Motor neuron (in vitro differentiated cells): ENCODE data around the gene CAMTA1. TPM values are rescaled to one million over a fixed set of nuclear protein-coding genes. Genes with fewer than 3 reads are reported as not detected.
A peak's percentile ranks its signal among the peaks of the same experiment; 100 is the strongest.

Experiments used
- ATAC-seq, 8 experiments: fragments of 200-7000 bp; cut with Tn5 transposase; replicated peaks in 6 of 8; 2 replicates each; pipeline ENCODE4 v1.8.0; 2021; ENCODE audit warnings: mild to moderate bottlenecking in 8 of 8, moderate library complexity in 8 of 8
- H3K27ac ChIP-seq, 2 donors: fragments of 250-450 bp; sonication (Bioruptor Pico); 2 replicates each; pipeline ENCODE4 v1.9.0; 2021; ENCODE audit warnings: antibody characterized with exemption in 2 of 2, mild to moderate bottlenecking in 2 of 2, moderate library complexity in 1 of 2
- H3K4me1 ChIP-seq, 2 donors: fragments of 250-450 bp; sonication (Bioruptor Pico); replicated peaks in 1 of 2; 2 replicates each; pipeline ENCODE4 v1.6.1; 2021; ENCODE audit warnings: antibody characterized with exemption in 2 of 2, mild to moderate bottlenecking in 2 of 2, moderate library complexity in 1 of 2
- H3K4me3 ChIP-seq, 5 donors: fragments of 250-450 bp; sonication (Bioruptor Pico); 2 replicates each; pipeline ENCODE4 v1.9.0; 2021; ENCODE audit warnings: antibody characterized with exemption in 5 of 5, mild to moderate bottlenecking in 5 of 5, moderate library complexity in 4 of 5
- WGBS, 10 experiments: fragments of 450-650 bp; shearing (Covaris generic); methylation state at CpG; one replicate each; pipeline ENCODE4 v1.0.0; 2022; 5-methylcytosine and 5-hydroxymethylcytosine counted together
- in situ Hi-C, 9 experiments: fragments of 400-800 bp; cut with MboI; loops; one replicate each; pipeline ENCODE4 v1.15.0; 2021; ENCODE audit warnings: low sequenced_read_pairs in 9 of 9, low pct_unique_long_range_greater_than_20kb in 2 of 9; ENCODE audit not compliant: unreplicated experiment in 9 of 9
- total RNA-seq, 8 experiments: library from RNA; unstranded; fragments of 300-600 nt; gene quantifications; 2 replicates each; pipeline versions ENCODE4 v1.2.3 to v1.2.4, GENCODE V29; 2022

The CAMTA1 gene
- total RNA-seq, 8 experiments from 2014 or later = 38.5 to 145 (median 77.6) TPM

DNA sequence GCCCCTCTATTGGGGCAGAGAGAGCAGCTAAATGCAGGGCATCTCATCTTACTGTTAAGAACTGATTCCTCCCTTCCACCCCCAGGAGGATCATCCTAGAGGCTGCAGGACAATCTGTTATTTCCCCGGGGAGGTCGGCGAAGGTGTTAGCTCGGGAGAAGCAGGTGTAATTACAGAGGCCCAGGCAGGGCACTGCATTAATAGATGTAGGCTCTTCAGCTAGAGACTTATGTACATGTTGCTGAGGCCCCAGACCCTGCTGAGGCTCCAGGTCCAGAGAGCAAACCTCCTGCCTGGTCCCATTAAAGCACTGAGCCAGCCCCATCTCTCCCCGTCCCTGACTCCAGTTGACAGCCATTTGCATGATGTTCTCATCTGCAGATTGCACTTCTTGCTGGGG lies 665.6 kb downstream of the CAMTA1 start:
- peak in 5 of 8 experiments; percentile 61 to 87 (median 76) for ATAC-seq
- in situ Hi-C loops = no loop called here
- peak overlapping the region; percentile 58 to 78 for H3K27ac ChIP-seq
- peaks cover 36 to 50% of the 10 kb centered on the region in 2 donors for H3K4me1 ChIP-seq
- H3K4me3 ChIP-seq = no peak overlapping the region
- WGBS, 10 experiments = 0 to 87% (median 51%) methylated on average over 1 to 5 of the region's 5 CpGs; no CpG with 5 or more reads in 3 of the 10 experiments

DNA sequence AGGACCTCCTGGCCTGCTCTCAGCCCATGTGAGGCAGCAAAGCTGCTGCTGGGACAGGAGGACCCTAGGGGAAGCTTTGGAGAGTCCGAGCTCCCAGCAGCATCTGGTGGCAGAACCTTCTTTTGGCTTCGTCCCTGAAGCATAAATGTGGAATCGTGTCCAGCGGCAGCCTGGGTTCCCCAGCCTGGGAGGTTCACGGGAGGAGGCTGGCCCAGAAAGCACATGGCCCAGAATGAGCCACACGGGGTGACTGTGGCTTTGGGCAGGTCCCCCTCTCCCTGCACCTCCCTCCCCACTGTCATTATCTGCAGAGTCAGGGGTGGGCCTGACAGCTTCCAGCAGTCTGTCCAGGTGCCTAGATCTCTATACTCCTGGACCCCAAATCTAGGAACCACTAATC lies 667.8 kb downstream of the CAMTA1 start:
- Histone ChIP-seq H3K27ac (no peak overlapping the region), H3K4me3 (no peak overlapping the region), H3K4me1 (peaks cover 44 to 65% of the 10 kb centered on the region in 2 donors)
- WGBS, 10 experiments = 25 to 100% (median 80%) methylated on average over 1 to 6 of the region's 6 CpGs; no CpG with 5 or more reads in 5 of the 10 experiments
- in situ Hi-C loops = no loop called here
- no peak for ATAC-seq

DNA sequence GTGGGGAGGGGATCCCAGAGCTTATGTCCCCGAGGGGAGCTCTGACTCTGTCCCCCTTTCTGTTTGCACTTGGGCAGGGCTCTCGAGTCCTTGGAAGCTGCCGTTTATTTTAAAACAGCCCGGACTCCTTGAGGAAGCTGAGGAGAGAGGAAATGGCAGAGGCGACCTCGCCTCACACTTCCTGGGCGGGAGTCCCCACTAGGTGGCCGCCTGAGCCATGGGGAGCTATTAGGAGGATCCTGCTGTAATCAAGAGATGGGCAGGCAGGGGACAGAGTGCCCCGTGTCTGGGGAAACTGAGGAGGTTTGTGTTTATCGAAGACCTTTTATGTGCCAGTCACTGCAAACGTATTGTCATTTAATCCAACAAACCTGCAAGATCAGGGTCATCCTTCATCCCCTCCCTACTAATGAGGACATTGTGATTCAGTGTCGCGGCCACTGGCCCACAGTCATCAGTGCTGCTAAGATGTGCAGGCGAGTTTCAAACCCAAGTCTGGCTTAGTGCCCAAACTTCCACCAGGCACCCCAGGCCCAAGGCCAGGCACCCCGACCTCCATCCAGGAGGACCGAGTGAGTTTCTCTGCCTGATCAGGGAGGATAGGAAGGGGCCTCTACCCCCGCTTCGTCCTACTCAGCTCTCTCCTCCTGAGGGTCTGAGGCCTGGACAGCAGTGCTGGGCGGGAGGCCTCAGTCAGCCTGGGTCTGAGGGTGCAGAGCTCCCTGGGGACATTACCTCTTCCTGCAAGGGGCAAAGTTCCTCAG lies 669.0 kb downstream of the CAMTA1 start:
- WGBS, 10 experiments = 48 to 100% (median 78%) methylated on average over 2 to 11 of the region's 19 CpGs; no CpG with 5 or more reads in 4 of the 10 experiments
- H3K4me1 ChIP-seq = peaks cover 44 to 71% of the 10 kb centered on the region in 2 donors
- in situ Hi-C loops = no loop called here
- H3K27ac ChIP-seq = no peak overlapping the region
- ATAC-seq = peak in 3 of 8 experiments; percentile 46 to 48 (median 48)
- H3K4me3 ChIP-seq = no peak overlapping the region

DNA sequence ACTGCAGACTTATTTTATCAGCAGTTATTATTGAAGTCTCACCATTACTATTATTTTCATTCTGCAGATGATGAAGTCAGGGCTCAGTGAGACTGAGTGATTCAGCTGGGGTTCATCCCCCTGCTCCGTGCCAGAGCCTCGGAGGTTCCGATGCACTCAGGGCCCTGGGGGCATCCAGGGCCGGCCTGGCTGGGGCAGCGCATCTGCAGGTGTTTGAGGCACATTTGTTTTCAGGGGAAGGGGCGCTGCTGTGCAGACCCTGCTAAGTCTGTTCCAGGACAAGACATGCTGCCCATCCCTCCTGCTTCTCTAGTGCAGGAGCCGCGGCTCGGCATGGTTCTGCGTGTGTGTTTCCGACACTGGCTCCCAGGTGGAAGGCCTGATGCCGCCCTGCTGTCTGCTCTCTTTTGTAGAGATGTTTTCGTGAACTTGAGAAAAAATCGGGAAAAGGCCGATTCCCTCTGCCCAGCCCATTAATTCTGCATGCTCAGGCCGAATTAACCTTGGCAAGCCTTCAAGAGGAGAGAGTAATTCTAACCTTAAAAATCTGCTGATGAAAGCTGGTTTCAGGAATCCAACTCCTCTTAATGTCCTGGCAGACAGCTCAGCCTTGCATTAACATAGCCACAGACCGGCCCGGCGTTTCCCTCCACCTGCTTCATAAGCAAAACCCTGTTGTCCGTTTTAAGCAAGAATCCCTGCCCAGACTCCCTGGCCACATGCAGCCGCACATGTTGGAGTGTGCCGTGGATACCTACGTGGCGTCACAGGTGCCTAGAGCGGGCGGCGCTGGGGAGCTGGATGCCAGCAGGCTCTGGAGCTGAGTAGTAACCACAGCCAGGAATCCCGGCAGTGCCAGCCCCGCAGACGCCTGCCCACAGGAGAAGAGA lies 669.9 kb downstream of the CAMTA1 start:
- Histone ChIP-seq H3K27ac (peak overlapping the region in 1 of 2 donors; percentile 60), H3K4me3 (no peak overlapping the region), H3K4me1 (peaks cover 47 to 76% of the 10 kb centered on the region in 2 donors)
- ATAC-seq = peak in 3 of 8 experiments; percentile 31 to 72 (median 64)
- in situ Hi-C loops = no loop called here
- 8 to 100% (median 65%) methylated on average over 1 to 23 of the region's 30 CpGs; no CpG with 5 or more reads in 1 of the 10 experiments for WGBS, 10 experiments

GRCh38 chr1:7455796-7456721 lies 670.8 kb downstream of the CAMTA1 start:
- 72 to 100% (median 75%) methylated on average over 2 to 7 of the region's 15 CpGs; no CpG with 5 or more reads in 3 of the 10 experiments for WGBS, 10 experiments
- Histone ChIP-seq H3K27ac (peak overlapping the region in 1 of 2 donors; percentile 60), H3K4me3 (no peak overlapping the region), H3K4me1 (peaks cover 49 to 74% of the 10 kb centered on the region in 2 donors)
- peak in 5 of 8 experiments; percentile 4 to 21 (median 7) for ATAC-seq
- in situ Hi-C loops = no loop called here

- peak in 3 of 8 experiments; percentile 14 to 45 (median 45) for ATAC-seq
- 40 to 80% (median 65%) methylated on average over 1 to 4 of the region's 17 CpGs; no CpG with 5 or more reads in 7 of the 10 experiments for WGBS, 10 experiments
- in situ Hi-C loops = no loop called here
- H3K4me3 ChIP-seq = no peak overlapping the region
- peaks cover 43 to 69% of the 10 kb centered on the region in 2 donors for H3K4me1 ChIP-seq
- H3K27ac ChIP-seq = no peak overlapping the region
Observed at GRCh38 chr1:7456722-7457082, 671.4 kb downstream of the CAMTA1 start.

- in situ Hi-C loops = no loop called here
- H3K4me1 ChIP-seq = peaks cover 40 to 59% of the 10 kb centered on the region in 2 donors
- H3K27ac ChIP-seq = no peak overlapping the region
- 88 to 100% (median 94%) methylated on average over 1 to 11 of the region's 15 CpGs; no CpG with 5 or more reads in 7 of the 10 experiments for WGBS, 10 experiments
- no peak overlapping the region for H3K4me3 ChIP-seq
- no peak for ATAC-seq
Observed at GRCh38 chr1:7457811-7458210, 672.6 kb downstream of the CAMTA1 start.

- peak in 1 of 8 experiments; percentile 42 for ATAC-seq
- in situ Hi-C loops = no loop called here
- no peak overlapping the region for H3K4me3 ChIP-seq
- H3K27ac ChIP-seq = no peak overlapping the region
- H3K4me1 ChIP-seq = peaks cover 42 to 63% of the 10 kb centered on the region in 2 donors
- WGBS, 10 experiments = 0 to 100% (median 89%) methylated on average over 1 to 6 of the region's 7 CpGs; no CpG with 5 or more reads in 3 of the 10 experiments
Observed at GRCh38 chr1:7458946-7459345, 673.7 kb downstream of the CAMTA1 start.

DNA sequence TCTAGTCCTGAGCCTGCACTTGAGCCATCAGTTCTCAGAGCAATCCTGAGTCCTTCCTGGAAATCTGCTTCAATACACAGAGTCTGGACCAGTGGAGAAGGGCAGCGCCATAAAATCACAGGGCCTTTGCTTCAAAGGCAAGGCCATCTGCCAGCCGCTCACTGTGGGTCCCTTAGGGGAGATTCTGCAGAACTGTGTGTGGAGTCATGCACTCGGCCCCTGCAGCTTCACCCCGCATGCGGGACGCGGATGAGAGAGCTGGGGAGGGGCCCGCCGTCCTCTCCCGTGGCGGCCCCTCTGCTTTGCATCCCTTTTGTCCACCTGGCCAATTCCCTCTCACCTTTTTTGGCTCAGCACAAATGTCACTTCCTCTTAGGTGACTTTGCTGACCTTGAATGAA lies 674.7 kb downstream of the CAMTA1 start:
- no peak overlapping the region for H3K4me3 ChIP-seq
- no peak overlapping the region for H3K27ac ChIP-seq
- H3K4me1 ChIP-seq = peaks cover 42 to 63% of the 10 kb centered on the region in 2 donors
- in situ Hi-C loops = no loop called here
- peak in 5 of 8 experiments; percentile 13 to 49 (median 46) for ATAC-seq
- 20 to 100% (median 79%) methylated on average over 1 to 9 of the region's 11 CpGs; no CpG with 5 or more reads in 3 of the 10 experiments for WGBS, 10 experiments

DNA sequence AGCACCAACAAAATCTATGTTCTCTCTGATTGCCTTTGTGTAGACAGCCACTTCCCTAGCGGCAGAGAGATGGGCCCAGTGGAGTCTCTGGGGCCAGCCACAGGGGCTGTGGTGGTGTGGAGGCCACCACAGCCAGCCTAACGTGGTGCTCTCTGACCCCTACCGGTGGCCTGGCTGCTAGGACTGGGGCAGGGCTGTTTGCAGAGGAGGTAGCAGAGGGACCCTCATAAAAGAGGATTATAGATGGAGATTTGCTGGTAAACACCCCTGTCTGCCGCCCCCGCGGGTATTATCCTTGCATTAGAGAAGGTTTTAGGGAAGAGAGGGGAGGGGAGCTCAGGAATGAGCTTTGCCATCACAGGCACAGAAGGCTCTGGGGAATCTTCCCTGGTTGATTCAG lies 675.6 kb downstream of the CAMTA1 start:
- Histone ChIP-seq H3K4me1 (peaks cover 34 to 63% of the 10 kb centered on the region in 2 donors), H3K4me3 (no peak overlapping the region), H3K27ac (no peak overlapping the region)
- 53 to 87% (median 70%) methylated on average over 1 to 5 of the region's 6 CpGs; no CpG with 5 or more reads in 4 of the 10 experiments for WGBS, 10 experiments
- peak in 1 of 8 experiments; percentile 22 for ATAC-seq
- in situ Hi-C loops = no loop called here

GRCh38 chr1:7462617-7463016 lies 677.4 kb downstream of the CAMTA1 start:
- 77 to 100% (median 89%) methylated on average over 1 to 9 of the region's 10 CpGs; no CpG with 5 or more reads in 7 of the 10 experiments for WGBS, 10 experiments
- peaks cover 26 to 48% of the 10 kb centered on the region in 2 donors for H3K4me1 ChIP-seq
- in situ Hi-C loops = no loop called here
- no peak overlapping the region for H3K27ac ChIP-seq
- peak in 1 of 8 experiments; percentile 70 for ATAC-seq
- H3K4me3 ChIP-seq = no peak overlapping the region

GRCh38 chr1:7463526-7463925 lies 678.3 kb downstream of the CAMTA1 start:
- in situ Hi-C loops = no loop called here
- 65 to 100% (median 89%) methylated on average over 3 to 7 of the region's 7 CpGs for WGBS, 10 experiments
- peak in 1 of 8 experiments; percentile 21 for ATAC-seq

More at GRCh38 chr1:7463526-7463925, 678.3 kb downstream of the CAMTA1 start:
- Histone ChIP-seq H3K4me1 (peaks cover 26 to 48% of the 10 kb centered on the region in 2 donors), H3K27ac (no peak overlapping the region), H3K4me3 (no peak overlapping the region)
